NCI-H526 (cell line): Measurements from ENCODE around the gene TMEM184A.

ENCODE experiments used
- DNase-seq, 2 experiments: peaks; one replicate each; lab custom pipeline; 2025; lab: John Stamatoyannopoulos, UW

TMEM184A gene

DNA sequence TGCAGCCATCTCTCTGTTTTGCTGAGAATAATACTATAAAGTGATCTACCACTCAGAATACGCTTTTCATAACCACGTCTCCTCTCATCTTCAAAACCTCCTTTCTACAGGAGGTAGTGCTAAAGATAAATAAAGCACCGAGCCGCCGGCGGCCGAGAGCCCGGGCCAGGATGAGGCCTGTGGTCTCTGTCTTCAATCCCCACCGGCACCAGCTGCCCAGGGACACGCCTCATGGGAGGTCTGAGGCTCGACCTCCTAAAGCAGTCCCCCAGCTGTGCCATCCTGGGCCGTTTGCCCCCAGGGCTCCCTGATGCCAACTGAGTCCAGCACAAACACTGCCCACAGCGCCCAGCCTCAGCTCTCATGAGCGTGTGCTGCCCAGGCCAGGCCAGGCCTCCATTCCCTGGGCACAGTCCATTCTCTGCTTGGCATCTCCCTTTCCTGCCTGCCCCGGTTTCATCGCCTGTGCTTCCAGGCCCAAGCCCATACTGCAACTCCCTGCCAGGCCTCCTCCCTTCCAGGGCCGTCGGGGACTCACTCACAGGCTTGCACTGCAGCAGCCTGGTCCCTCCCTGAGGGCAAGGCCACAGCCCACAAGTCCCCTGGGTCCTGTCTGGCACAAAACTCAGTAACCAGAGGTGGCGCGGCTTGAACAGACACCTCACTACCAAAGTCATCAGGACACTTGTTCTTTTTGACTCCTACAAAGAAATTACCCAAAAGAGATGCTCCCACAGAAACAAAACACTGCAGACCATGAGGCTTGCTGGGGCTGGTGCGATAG is 54.3 kb downstream of the TMEM184A start:
- no peak for DNase-seq

DNA sequence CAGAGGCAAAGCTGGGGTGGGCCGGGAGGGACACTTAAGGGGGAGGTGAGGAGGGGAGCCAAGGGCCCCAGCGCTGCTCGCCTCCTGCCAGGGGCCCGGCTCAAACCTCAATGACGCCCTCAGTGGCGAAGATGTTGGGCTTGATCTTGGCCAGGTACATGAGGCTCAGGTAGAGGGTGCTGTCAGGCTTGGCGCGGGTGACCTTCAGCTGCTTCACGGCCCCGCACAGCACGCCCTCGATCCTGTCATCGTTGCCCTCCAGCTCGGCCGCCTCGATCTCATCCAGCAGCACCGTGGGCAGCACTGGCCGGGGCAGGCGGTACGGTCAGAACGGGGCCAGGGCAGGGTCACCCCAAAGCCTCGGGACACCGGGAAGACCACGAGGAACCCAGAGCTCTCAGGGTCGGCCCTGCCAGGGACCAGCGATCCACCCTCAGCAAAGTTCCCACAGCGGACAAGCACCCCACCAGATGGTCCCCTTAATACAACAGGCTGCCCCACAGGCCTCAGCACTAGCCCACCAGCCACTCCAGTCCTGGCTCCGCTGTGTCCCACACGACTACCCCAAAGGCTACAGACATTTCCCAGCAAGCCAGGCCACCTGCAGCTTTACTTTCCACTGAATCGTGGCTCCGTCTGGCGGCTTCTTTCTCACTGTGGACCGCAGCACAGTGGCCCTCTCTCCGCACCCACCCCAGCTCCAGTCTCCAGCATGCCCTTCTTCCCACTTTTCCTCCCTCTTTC is 55.8 kb downstream of the TMEM184A start:
- DNase-seq, result no peak

DNA sequence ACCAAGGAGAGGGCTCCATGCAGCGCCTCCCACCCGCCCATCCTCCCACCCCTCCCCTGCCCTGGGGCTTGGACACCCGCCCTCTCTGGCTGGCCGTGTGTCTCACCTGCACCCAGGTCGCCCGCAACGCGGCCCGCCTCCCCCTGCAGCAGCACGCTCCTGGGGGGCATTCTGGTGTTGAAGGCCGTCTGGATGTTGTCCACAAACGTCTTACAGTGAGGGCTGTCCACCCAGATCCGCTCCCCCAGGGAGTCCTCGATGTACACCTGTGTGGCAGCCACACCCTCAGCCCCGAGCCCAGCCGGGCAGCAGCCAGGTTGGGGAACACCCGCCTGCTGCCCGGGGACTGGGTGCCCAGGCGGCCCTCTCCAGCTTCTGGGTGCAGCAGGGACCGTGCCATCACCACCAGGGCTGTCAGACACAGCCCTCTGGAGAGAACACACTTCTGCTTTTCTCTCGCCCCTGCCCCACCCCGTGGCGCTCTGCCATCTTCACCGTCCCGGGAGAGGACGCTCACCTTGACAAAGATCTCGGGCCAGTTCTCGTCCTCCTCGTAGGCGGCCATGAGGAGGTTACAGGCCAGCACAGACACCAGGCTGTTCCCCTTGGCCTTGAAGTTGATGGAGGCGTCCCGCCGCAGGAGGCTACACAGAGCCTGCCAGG is 56.5 kb downstream of the TMEM184A start:
- no peak for DNase-seq

DNA sequence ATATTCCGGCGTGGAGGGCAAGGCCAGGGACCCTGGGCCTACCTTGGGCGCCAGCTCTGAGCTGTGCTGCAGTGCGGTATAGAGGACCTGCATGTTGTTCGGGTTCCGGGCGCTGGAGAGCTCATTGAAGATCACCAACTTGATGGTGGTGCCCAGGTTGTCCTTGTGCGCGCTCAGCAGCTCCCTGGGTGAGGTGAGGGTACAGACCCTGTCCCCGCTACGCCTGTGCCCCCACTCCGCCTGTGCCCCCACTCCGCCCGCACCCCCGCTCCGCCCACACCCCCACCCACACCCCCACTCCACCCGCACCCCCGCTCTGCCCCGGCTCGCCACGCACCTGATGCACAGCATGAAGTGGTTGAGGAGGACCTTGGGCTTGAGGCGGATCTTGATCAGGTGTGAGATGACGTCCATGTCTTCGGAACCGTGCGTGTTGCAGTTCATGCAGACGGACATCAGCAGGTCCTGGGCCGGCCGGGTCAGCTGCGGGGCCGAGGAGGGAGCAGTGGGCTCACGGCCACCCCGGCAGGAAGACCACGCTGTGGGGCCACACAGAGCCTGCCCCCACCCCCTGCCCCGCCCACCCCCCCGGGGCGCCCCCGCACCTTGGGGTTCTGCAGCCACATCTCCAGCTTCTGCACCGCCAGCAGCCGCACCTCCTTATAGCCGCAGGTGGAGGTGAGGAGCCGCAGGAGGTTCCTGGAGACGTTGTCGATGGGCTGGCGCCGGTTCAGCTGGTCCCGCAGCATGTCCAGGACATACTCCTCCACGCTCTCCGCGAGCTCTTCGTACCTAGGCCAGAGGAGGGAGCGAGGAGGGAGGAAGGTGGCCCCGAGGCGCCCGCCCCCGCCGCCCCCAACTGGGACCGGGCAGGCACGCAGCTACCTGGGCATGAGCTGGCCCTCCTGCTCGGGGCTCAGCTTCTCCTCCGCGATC is 57.4 kb downstream of the TMEM184A start:
- no peak for DNase-seq

DNA sequence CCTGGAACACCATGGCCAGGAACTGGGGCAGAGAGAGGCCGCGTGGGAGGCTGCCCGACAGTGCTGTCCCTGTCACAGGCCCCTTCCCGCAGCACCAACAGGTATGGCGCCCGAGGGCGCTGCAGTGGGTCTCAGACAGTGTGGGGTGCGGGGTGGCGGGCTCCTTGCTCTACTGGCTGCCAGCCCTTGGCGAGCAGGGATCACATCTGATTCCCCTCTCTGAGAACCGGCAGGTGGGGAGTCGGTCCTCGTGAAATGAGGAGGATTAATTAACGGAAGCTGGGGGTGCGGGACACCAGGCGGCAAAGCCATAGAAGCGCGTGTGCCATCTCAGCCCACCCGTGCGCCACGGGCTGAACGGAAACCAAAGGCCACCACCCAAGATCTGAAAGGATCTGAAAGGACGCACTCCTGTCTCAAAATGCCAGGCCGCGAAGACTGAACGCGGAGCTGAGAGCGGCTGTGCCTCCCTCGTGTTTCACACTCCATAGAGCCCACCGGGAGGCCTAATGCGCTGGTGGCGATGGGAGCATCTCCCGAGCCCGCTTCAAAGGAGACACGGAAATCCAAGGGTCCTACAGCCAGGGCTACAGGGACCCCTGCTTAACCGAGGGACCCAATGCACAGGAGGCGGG is 58.6 kb downstream of the TMEM184A start:
- no peak for DNase-seq

DNA sequence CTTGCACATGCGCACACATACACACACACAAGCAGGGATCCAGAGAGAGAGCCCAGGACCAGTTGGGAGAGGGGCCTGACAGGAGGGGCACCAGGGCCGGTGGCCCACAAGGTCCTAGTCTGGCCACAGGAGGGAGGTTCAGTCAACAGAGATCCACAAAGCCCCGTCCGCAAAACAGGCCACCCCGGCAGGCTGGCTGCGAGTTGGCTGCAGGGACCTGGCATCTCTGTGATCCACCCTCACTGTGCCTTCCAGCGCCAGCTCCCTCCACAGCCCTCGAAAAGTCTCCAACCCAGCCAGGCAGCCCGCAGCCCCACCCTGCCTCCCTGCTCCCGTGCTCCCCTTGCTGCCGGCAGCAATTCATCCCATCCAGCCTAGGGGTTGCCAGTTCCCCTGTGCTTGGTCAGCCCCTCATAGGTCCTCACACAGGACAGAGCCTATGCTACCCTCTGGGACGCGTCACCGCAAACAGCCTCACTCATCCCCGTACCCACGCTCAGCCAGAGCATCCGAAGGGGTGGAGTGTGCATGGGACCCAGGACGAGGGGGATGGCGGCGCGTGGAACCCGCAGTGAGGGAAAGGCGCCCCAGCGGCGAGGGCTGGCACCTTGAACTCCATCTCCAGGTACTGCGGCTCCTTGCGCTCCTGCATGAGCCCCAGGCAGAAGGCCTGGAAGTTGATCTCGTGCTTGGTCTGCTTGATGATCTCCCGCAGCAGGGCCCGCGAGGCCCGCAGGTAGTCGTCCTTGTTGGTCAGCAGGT is 59.3 kb downstream of the TMEM184A start:
- DNase-seq, result no peak

DNA sequence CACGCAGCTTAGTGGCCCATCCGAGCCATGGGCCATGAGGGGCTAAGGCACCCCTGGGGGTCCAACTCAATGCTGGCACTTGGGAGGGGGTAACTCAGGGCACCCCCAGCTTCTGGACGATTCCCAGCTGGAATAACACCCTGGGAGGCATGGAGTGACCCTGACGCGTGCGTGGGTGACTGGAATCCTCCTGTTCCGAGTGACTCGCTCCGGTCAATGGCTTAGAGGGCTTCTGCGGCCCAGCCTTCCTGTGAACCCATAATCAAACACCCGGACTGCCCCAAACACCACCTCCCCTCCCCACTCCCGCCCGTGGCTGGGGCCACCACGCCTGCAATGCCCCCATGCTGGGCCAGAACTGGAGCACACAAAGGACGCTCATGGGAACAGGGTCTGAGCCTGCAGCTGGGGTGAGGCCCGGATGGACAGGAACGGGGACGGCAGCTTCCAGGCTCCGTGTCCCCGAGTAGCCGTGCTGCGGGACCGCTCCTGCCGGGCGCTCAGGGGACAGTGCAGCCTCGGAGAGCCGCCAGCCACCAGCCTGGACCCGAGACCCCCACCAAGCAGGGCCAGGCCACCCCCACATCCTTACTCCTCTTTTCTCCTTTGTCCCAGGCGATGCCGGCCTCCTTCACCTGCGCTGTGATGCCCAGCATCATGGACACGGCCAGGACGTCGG is 60.3 kb downstream of the TMEM184A start:
- DNase-seq, result no peak

DNA sequence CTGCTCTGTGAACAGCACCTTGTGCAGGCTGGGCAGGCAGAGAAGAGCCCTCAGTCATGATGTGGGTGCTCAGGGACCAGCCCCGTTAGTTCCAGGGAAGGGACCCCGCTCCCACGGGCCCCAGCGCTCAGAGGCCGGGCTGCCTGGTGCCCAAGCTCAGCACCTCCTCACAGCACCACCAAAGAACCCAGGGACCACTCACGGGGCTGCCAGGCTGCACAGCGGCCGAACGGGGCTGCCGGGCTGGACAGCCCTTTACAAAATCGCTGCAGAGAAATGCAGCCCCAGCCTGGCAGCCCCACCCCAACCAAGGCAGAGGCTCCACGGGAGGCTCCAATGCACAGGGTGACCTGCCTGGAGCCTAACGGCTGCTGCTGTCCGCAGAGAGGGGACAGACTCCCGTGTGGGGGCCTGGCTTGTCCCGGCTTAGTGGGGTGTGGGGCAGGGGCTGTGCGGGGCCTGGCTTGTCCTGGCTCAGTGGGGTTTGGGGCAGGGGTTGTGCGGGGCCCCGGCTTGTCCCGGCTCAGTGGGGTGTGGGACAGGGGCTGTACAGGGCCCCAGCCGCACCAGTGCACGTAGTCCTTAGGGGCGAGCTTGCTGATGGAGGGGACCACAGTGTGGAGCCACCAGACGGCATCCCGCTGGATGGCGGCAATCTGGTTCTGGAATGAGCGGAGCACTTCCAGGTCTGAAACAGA is 61.0 kb downstream of the TMEM184A start:
- DNase-seq, result no peak

DNA sequence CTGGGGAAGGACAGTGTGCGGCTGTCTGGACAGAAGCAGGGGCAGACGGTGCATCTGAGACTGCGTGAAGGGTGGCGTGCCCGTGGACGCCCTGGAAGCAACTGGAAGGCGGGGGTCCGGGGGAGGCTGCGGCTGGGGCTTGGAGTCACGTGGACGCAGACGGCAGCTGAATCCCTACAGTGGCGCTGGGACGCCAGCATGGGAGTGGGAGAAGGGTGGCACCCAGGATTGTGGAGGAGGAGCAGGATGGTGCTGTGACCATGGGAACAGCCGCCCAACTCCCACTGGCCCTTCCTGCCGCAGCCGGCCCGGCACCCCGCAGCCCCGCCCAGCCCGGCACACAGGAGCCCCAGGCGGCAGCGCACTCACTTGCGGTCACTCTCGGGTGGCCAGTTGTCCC is 61.6 kb downstream of the TMEM184A start:
- no peak for DNase-seq

DNA sequence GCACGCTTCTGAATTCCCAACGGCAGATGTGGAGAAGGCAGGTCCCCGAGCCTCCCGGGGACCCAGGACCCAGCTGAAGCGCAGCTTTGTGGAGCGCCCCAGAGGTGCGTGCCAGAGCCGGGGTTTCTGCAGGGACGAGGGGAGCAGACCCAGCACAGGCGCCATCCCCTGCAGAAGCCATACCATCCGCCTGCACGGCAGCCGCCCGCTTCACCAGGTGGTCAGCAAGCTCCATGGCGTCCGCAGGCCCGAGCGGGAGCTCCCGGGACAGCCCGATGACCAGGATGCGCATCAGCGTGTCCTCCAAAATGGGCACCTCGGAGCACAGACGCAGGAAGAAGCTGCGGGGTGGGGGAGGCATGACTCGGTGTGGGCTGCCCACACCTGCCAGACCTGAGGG is 62.4 kb downstream of the TMEM184A start:
- no peak for DNase-seq

DNA sequence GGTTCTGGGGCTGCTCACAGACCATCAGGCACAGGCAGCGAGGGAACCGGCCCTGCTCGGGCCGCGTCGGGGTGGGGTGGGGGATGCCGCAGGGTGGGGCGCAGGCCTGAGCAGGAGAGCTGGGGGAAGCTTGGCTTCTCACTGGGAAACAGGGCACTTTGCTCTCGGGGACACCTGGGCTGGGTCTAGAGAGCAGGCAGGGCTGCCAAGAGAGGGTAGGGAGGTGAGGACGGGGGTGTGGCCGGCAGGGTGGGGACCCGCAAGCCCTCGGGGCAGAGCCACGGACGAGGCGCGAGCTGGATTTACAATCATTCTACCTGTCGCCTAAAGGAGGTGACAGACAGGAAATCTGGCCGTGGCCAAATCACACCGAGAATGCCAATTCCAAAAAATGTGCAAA is 62.9 kb downstream of the TMEM184A start:
- no peak for DNase-seq

DNA sequence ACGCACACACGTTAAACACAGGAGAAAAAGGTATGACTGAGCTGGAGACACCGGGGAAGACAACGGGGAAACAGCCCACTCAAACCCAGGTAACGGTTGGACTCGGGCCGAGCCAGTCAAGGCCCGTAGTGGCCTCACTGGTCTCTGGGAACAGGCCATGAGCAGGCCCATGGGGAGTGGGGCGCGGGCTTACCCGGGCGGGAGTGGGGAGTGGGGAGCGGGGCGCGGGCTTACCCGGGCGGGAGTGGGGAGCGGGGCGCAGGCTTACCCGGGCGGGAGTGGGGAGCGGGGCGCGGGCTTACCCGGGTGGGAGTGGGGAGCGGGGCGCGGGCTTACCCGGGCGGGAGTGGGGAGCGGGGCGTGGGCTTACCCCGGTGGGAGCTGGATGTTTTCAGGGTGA is 63.4 kb downstream of the TMEM184A start:
- no peak for DNase-seq
